ENCODE results near the gene CHI3L2.

CHI3L2 gene

DNA sequence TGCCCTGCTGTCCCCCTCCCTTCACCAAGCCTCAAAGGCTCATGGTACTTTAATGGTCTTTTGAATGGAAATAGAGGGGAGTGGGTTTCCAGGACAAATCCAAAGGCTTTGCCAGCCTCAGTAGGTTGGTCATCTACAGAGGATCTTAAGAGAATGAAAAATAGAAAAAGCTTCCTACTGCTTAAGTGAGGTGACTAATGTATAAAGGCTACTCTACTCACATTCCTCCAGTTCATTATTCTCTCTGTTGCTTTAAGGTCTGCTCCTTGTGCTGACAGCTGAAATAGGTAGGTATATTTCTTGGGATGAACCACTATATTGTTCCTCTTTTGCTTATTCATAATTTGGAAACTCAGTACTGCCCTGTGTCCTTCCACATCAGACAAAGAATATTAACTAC lies 52.8 kb downstream of the CHI3L2 start:
- TF ChIP-seq, protein P1, sequence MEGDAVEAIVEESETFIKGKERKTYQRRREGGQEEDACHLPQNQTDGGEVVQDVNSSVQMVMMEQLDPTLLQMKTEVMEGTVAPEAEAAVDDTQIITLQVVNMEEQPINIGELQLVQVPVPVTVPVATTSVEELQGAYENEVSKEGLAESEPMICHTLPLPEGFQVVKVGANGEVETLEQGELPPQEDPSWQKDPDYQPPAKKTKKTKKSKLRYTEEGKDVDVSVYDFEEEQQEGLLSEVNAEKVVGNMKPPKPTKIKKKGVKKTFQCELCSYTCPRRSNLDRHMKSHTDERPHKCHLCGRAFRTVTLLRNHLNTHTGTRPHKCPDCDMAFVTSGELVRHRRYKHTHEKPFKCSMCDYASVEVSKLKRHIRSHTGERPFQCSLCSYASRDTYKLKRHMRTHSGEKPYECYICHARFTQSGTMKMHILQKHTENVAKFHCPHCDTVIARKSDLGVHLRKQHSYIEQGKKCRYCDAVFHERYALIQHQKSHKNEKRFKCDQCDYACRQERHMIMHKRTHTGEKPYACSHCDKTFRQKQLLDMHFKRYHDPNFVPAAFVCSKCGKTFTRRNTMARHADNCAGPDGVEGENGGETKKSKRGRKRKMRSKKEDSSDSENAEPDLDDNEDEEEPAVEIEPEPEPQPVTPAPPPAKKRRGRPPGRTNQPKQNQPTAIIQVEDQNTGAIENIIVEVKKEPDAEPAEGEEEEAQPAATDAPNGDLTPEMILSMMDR (IDR thresholded peaks at IDR 0.05; ENCODE audit: low read depth, low read length): no peak
- H3K4me3 ChIP-seq (ENCODE audit: low read depth, low read length): no peak overlapping the region
- no peak for DNase-seq
- H3K27me3 ChIP-seq (ENCODE audit: insufficient read depth, low read depth, severe bottlenecking): peaks cover 17% of the 10 kb centered on the region
- H3K9me3 ChIP-seq (ENCODE audit: severe bottlenecking): no peaks in the 10 kb centered on the region
- H3K36me3 ChIP-seq: no peaks in the 10 kb centered on the region
- H3K27ac ChIP-seq: no peak overlapping the region

DNA sequence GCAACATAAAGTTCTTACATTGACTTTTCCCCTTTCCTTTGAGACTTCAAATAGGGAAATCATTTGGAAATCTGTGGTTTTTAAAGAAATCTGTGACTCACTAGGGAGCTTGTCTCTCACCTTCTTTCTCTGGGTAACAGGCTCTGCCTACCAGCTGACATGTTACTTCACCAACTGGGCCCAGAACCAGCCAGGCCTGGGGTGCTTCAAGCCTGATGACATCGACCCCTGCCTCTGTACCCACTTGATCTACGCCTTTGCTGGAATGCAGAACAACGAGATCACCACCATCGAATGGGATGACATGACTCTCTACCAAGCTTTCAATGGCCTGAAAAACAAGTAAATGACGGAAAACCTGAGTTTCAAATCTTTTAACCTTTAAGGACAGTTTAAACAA lies 53.9 kb downstream of the CHI3L2 start:
- Histone ChIP-seq H3K4me3 (ENCODE audit: low read depth, low read length) (no peak overlapping the region), H3K27ac (no peak overlapping the region), H3K27me3 (ENCODE audit: insufficient read depth, low read depth, severe bottlenecking) (peaks cover 22% of the 10 kb centered on the region), H3K9me3 (ENCODE audit: severe bottlenecking) (no peaks in the 10 kb centered on the region), H3K36me3 (no peaks in the 10 kb centered on the region)
- no peak for DNase-seq
- TF ChIP-seq, protein P1 (IDR thresholded peaks at IDR 0.05; ENCODE audit: low read depth, low read length): no peak

DNA sequence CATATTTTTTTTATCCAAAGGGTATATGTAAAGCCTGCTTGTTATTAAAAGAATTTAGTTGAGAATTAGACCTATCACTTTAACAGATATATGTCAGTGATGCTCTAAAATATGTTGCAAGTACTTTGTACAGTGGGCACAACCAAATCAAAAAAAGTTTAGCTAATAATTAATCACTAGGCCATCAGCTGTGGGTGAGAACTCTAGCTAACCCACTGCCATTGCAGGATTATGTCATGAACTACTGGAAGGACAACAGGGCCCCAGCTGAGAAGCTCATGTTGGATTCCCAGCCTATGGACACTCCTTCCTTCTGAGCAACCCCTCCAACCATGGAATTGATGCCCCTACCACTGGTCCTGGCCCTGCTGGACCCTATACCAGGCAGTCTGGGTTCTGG lies 56.3 kb downstream of the CHI3L2 start:
- Histone ChIP-seq H3K4me3 (ENCODE audit: low read depth, low read length) (no peak overlapping the region), H3K36me3 (no peaks in the 10 kb centered on the region), H3K27me3 (ENCODE audit: insufficient read depth, low read depth, severe bottlenecking) (peaks cover 21% of the 10 kb centered on the region), H3K9me3 (ENCODE audit: severe bottlenecking) (no peaks in the 10 kb centered on the region), H3K27ac (no peak overlapping the region)
- no peak for DNase-seq
- TF ChIP-seq, protein P1 (IDR thresholded peaks at IDR 0.05; ENCODE audit: low read depth, low read length): no peak

DNA sequence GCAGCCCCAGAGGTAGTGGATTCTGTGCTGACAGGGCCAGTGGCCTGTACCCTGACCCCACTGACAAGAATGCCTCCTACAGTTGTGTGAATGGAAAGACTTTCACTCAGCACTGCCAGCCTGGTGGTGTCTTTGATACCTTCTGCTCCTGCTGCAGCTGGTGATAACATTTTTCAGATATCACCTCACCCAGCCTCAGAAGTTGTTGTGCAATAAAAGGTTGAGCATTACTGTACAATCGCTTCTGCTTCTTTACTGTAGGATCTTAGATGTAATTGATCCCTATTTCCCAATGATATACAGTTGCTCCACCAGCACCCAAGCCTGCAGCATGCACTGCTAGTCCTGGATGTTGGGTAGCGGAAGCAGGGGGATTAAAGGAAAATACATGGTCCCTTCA lies 58.4 kb downstream of the CHI3L2 start:
- Histone ChIP-seq H3K9me3 (ENCODE audit: severe bottlenecking) (no peaks in the 10 kb centered on the region), H3K27me3 (ENCODE audit: insufficient read depth, low read depth, severe bottlenecking) (peaks cover 15% of the 10 kb centered on the region), H3K27ac (no peak overlapping the region), H3K36me3 (no peaks in the 10 kb centered on the region), H3K4me3 (ENCODE audit: low read depth, low read length) (no peak overlapping the region)
- TF ChIP-seq, protein P1 (IDR thresholded peaks at IDR 0.05; ENCODE audit: low read depth, low read length): no peak
- no peak for DNase-seq

DNA sequence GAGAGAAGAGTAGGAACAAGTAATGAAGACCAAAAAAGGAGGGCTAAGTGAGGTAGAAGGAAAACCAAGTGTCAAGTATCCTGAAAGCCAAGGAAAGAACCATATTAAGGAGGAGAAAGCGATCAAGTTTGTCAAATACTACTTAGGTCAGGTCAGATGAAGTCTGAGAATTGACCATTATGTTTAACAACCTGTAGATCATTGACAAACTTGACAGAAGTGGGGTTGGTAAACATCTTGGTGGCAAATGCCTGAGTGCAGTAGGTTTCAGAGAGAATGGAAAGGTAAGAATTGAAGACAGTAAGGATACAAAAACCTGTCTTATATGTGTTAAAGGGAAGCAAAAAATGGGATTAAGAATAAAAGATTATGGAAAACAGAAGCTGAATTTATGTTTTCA lies 59.4 kb downstream of the CHI3L2 start:
- Histone ChIP-seq H3K9me3 (ENCODE audit: severe bottlenecking) (no peaks in the 10 kb centered on the region), H3K36me3 (no peaks in the 10 kb centered on the region), H3K4me3 (ENCODE audit: low read depth, low read length) (no peak overlapping the region), H3K27me3 (ENCODE audit: insufficient read depth, low read depth, severe bottlenecking) (peaks cover 15% of the 10 kb centered on the region), H3K27ac (no peak overlapping the region)
- TF ChIP-seq, protein P1 (IDR thresholded peaks at IDR 0.05; ENCODE audit: low read depth, low read length): no peak
- no peak for DNase-seq

DNA sequence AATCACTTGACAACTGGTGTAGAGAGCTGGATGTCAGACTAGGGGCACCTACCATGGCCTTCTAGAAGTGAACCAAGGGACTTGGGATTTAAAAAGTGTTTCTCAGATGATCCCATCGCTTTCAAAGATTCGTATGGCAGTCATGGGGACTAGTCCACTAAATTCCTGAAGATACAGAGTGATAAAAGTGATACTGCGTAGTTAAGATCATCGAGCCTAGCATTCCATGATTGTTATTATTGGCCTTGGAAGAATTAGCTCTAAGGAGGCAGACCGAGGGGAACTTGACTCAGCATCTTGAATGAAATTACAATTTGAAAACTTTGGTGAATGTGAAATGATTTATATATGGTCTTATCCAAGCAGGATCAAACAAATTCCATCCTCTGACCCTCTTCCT lies 61.9 kb downstream of the CHI3L2 start:
- Histone ChIP-seq H3K36me3 (no peaks in the 10 kb centered on the region), H3K27me3 (ENCODE audit: insufficient read depth, low read depth, severe bottlenecking) (peaks cover 23% of the 10 kb centered on the region), H3K9me3 (ENCODE audit: severe bottlenecking) (no peaks in the 10 kb centered on the region), H3K4me3 (ENCODE audit: low read depth, low read length) (no peak overlapping the region), H3K27ac (no peak overlapping the region)
- TF ChIP-seq, protein P1 (IDR thresholded peaks at IDR 0.05; ENCODE audit: low read depth, low read length): no peak
- DNase-seq: no peak

Measured in WERI-Rb-1 (cell line).